Measurements from ENCODE around the gene CTNNA3. TPM values are rescaled to one million over a fixed set of nuclear protein-coding genes. Genes with fewer than 3 reads are reported as not detected.

Gene CTNNA3
- total and polyA plus RNA-seq, 3 donors from 2014 or later = 17.8 to 19.4 (median 18.3) TPM

DNA sequence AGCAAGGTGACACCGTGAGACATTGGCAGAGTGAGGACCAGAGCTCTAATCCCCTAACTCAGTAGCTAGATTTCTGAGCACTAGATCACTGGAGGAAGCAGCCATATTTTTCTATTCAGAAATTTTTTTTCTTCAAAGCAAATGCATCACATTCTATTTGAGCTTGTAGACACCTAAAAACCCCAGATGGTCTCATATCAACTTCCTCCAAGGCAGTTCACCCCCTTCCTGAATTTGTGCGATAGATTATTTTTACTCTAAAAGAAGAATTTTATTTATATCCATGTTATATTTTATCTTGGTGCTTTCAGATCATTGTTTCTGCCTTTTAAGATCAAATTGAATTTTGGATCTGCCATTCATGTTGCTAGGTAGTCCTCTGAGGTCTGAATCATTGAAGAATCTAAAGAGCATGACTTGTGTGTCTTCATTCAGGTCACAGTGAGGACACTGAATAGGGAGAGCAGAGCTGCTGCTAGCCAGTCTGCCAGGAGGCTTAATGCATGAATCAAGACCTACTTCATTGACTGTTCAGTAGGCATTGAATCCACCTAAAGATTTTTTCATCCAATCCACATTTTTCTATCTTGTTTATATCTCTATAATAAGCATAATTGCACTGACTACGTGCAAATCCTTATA, 863.1 kb downstream of the CTNNA3 start:
- H3K27me3 ChIP-seq = no peaks in the 10 kb centered on the region

DNA sequence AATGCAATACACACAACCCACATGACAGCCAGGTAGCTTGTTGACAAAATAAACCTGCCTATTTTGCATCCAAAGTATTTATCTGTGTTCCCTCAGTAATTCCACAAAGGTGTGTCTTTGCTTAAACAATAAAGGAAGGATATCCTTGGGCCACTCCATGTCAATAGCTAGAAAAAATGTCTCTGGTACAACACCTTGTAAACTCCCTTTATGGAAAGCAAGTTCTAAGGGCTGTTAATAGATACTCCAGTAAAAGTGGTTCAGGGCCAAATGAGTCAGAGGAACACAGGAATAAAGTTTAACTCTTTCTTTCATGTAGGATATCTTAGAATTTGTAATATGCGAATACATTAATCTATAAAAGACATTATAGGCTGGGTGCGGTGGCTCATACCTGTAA, 867.0 kb downstream of the CTNNA3 start:
- no peaks in the 10 kb centered on the region for H3K9me3 ChIP-seq
- no peaks in the 10 kb centered on the region for H3K4me1 ChIP-seq
- H3K27ac ChIP-seq = no peak overlapping the region
- no peaks in the 10 kb centered on the region for H3K36me3 ChIP-seq (ENCODE audit: low read depth, missing control alignments)
- H3K27me3 ChIP-seq = no peaks in the 10 kb centered on the region
- TF ChIP-seq, protein P1, sequence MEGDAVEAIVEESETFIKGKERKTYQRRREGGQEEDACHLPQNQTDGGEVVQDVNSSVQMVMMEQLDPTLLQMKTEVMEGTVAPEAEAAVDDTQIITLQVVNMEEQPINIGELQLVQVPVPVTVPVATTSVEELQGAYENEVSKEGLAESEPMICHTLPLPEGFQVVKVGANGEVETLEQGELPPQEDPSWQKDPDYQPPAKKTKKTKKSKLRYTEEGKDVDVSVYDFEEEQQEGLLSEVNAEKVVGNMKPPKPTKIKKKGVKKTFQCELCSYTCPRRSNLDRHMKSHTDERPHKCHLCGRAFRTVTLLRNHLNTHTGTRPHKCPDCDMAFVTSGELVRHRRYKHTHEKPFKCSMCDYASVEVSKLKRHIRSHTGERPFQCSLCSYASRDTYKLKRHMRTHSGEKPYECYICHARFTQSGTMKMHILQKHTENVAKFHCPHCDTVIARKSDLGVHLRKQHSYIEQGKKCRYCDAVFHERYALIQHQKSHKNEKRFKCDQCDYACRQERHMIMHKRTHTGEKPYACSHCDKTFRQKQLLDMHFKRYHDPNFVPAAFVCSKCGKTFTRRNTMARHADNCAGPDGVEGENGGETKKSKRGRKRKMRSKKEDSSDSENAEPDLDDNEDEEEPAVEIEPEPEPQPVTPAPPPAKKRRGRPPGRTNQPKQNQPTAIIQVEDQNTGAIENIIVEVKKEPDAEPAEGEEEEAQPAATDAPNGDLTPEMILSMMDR (IDR thresholded peaks at IDR 0.05) = no peak
- no peak for TF ChIP-seq POLR2A (IDR thresholded peaks at IDR 0.05)
- H3K4me3 ChIP-seq = no peak overlapping the region
- WGBS, 2 donors = 65 to 83% methylated on average over 2 of the region's 2 CpGs
- intact Hi-C loops (cut with DNase I; ENCODE audit: low total_unique reads) = no loop called here
- no peak for DNase-seq

More for the DNA sequence above, 863.1 kb downstream of the CTNNA3 start:
- Histone ChIP-seq H3K9me3 (no peaks in the 10 kb centered on the region), H3K4me1 (no peaks in the 10 kb centered on the region), H3K36me3 (ENCODE audit: low read depth, missing control alignments) (no peaks in the 10 kb centered on the region), H3K27ac (no peak overlapping the region), H3K4me3 (no peak overlapping the region)
- TF ChIP-seq, protein P1 (IDR thresholded peaks at IDR 0.05) = no peak
- no peak for TF ChIP-seq POLR2A (IDR thresholded peaks at IDR 0.05)
- 58 to 85% methylated on average over 3 of the region's 3 CpGs for WGBS, 2 donors
- intact Hi-C loops (cut with DNase I; ENCODE audit: low total_unique reads) = no loop called here
- no peak for DNase-seq

DNA sequence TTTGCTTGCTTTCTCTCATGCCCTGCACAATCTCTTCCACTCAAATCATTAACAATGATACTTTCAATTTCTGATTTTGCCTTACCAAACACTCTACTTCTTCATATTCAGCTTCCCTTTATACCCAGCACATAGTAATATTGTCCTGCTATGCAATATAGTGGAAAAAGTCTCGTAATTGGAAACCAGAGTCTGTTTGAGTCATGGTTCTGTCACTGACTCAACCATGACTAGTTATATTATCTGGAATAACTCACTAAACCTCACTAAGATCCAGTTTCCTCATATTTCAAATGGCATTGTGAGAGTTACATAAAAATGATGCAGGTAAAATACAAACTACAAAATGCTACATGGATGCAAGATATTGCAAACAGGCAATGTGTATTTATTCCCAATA, 868.6 kb downstream of the CTNNA3 start:
- H3K9me3 ChIP-seq = no peaks in the 10 kb centered on the region
- WGBS, 2 donors = 79 to 88% methylated on average over 1 of the region's 1 CpG
- no peak for TF ChIP-seq POLR2A (IDR thresholded peaks at IDR 0.05)
- TF ChIP-seq, protein P1 (IDR thresholded peaks at IDR 0.05) = no peak
- no peaks in the 10 kb centered on the region for H3K36me3 ChIP-seq (ENCODE audit: low read depth, missing control alignments)
- no peaks in the 10 kb centered on the region for H3K27me3 ChIP-seq
- H3K4me3 ChIP-seq = no peak overlapping the region
- no peaks in the 10 kb centered on the region for H3K4me1 ChIP-seq
- DNase-seq = no peak
- H3K27ac ChIP-seq = no peak overlapping the region
- intact Hi-C loops (cut with DNase I; ENCODE audit: low total_unique reads) = no loop called here

DNA sequence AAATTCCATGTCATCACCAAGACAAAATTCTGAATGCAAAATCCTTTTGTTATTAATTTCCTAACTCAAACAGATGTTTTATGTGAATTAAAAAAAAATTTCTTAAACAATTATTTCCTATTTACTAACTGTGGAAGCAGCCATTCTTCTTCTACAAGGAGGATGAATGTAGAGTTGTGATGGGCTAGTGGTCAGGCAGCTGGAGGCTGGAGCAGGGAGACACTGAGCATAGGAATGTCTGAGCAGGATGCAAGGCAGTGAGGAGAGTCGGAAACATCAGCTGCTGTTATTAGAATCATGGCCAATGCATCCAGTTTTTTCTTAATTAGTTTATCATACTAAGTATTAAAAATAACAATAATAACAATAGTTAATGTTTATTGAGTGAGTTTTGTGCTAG, 872.7 kb downstream of the CTNNA3 start:
- no peaks in the 10 kb centered on the region for H3K36me3 ChIP-seq (ENCODE audit: low read depth, missing control alignments)
- H3K27ac ChIP-seq = no peak overlapping the region
- TF ChIP-seq POLR2A (IDR thresholded peaks at IDR 0.05) = no peak
- TF ChIP-seq, protein P1 (IDR thresholded peaks at IDR 0.05) = no peak
- H3K9me3 ChIP-seq = no peaks in the 10 kb centered on the region
- no peak overlapping the region for H3K4me3 ChIP-seq
- H3K4me1 ChIP-seq = no peaks in the 10 kb centered on the region
- H3K27me3 ChIP-seq = no peaks in the 10 kb centered on the region
- intact Hi-C loops (cut with DNase I; ENCODE audit: low total_unique reads) = no loop called here
- WGBS, 2 donors = 86 to 89% methylated on average over 1 of the region's 1 CpG
- DNase-seq = no peak

DNA sequence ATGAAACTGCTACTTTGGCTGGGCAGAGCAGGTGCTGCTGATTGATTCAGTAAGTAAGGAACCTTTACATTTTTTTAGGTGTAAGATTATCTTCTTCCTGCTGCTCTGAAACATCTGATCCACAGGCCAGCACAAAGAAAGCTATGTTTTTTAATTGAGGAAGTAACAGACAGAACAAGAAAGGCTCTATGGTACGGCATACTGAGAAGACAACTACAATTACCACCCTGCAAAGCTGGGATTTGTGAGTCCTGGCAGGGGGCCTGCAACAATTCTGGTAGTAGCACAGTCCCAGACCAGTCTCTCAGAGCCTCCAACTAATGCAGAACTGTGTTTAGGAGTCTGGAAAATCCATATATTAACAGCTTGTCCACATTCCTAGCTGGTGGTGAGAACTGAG, 873.2 kb downstream of the CTNNA3 start:
- Histone ChIP-seq H3K27me3 (no peaks in the 10 kb centered on the region), H3K36me3 (ENCODE audit: low read depth, missing control alignments) (no peaks in the 10 kb centered on the region), H3K9me3 (no peaks in the 10 kb centered on the region), H3K4me3 (no peak overlapping the region), H3K27ac (no peak overlapping the region), H3K4me1 (no peaks in the 10 kb centered on the region)
- no peak for TF ChIP-seq POLR2A (IDR thresholded peaks at IDR 0.05)
- TF ChIP-seq, protein P1 (IDR thresholded peaks at IDR 0.05) = no peak
- WGBS, 2 donors = 74 to 77% methylated on average over 1 of the region's 1 CpG
- intact Hi-C loops (cut with DNase I; ENCODE audit: low total_unique reads) = no loop called here
- no peak for DNase-seq

Data from testis (tissue), 3 donors.